ENCODE data around the gene SASH3. TPM values are rescaled to one million over a fixed set of nuclear protein-coding genes. Genes with fewer than 3 reads are reported as not detected.

SASH3 gene
- total RNA-seq, 2 donors from 2014 or later = 148 to 166 TPM

DNA sequence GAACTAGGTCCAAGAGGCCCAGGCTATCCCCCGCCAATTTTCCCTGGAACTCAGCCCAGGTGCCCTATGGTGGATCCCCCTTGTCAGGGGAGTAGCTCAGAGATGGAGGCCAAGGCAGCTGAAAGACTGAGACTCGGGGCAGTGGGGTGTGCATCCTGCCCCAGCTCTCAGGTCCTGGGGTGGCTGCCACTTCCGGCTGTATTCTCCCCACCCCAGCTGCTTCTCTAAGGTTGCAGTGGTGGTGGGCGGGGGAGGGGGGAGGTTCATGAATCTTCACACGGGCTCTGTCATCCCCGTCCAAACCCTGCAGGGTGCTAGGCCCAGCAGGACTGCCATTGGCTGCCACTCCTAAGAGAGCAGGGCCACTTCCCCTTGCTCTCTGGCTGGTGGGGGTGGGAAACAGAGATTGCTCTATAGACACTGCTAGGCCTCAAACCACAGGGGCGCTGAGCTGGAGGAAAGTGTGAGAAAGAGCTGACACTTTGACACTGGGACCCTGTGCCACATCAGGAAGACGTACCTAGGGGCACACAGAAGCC, 1.5 kb downstream of the SASH3 start:
- peaks cover 14 to 28% of the 10 kb centered on the region in 2 donors for H3K36me3 Mint-ChIP-seq (ENCODE audit: insufficient read depth in 2 of 2)
- DNase-seq = peak; percentile 78 to 88
- peaks cover 0 to 5% of the 10 kb centered on the region in 2 donors for H3K9me3 Mint-ChIP-seq
- H3K27me3 Mint-ChIP-seq (ENCODE audit: low read depth) = no peaks in the 10 kb centered on the region
- peak overlapping the region; percentile 93 for H3K27ac Mint-ChIP-seq
- H3K4me3 Mint-ChIP-seq = peak overlapping the region; percentile 89 to 94
- peak; percentile 80 to 89 for ATAC-seq (replicated peaks in 1 of 2)
- H3K4me1 Mint-ChIP-seq (ENCODE audit: low read depth) = peaks cover 74% of the 10 kb centered on the region

DNA sequence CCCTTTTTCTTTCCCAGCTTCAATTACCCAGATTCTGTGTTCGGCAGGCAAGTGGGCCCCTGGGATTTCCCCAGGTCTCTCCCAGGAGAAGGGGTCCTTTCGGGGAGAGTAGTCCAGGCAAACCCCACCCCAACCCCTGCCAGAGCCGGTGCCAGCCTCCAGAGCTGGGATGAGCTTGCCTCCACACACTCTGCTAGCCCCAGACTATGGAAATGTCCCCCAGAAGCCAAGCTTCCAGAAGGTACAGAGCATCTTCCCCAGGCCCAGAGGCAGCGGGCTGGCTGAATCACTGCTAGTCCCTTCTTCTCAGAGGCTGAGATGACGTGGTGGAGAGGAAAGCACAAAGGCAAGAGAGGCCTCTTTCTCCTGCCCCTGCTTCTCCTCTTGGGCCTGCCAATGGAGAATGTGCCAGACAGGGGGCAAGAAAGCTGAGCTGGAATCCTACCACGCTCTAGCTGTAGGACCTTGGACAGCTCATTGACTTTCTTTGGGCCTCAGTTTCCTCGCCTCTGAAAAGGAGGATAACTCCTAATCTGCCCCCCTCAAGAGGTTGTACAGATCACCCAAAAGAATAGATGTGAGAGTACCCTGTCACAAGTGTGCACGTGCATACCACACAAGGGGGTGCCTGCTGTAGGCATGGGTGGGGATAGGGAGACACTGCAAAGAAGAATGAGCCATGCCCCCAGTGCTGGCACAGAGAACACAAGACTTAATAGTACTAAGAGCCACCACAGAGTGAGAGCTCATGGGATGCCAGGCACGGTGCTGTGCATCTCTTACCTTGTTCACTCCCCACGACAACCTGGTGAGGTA, 2.1 kb downstream of the SASH3 start:
- H3K27ac Mint-ChIP-seq = peak overlapping the region; percentile 93
- H3K36me3 Mint-ChIP-seq (ENCODE audit: insufficient read depth in 2 of 2) = peaks cover 17 to 28% of the 10 kb centered on the region in 2 donors
- peak; percentile 31 to 34 for ATAC-seq (replicated peaks in 1 of 2)
- H3K4me1 Mint-ChIP-seq (ENCODE audit: low read depth) = peaks cover 74% of the 10 kb centered on the region
- DNase-seq = peak; percentile 43 to 50
- H3K27me3 Mint-ChIP-seq (ENCODE audit: low read depth) = no peaks in the 10 kb centered on the region
- H3K4me3 Mint-ChIP-seq = peak overlapping the region; percentile 89 to 94
- peaks cover 0 to 5% of the 10 kb centered on the region in 2 donors for H3K9me3 Mint-ChIP-seq

- peaks cover 21 to 33% of the 10 kb centered on the region in 2 donors for H3K36me3 Mint-ChIP-seq (ENCODE audit: insufficient read depth in 2 of 2)
- DNase-seq = no peak
- H3K27me3 Mint-ChIP-seq (ENCODE audit: low read depth) = no peaks in the 10 kb centered on the region
- ATAC-seq (replicated peaks in 1 of 2) = no peak
- H3K9me3 Mint-ChIP-seq = peaks cover 0 to 5% of the 10 kb centered on the region in 2 donors
- peak overlapping the region; percentile 89 to 94 for H3K4me3 Mint-ChIP-seq
- H3K27ac Mint-ChIP-seq = peak overlapping the region; percentile 85
- peaks cover 74% of the 10 kb centered on the region for H3K4me1 Mint-ChIP-seq (ENCODE audit: low read depth)
Measured at GRCh38 chrX:129782706-129783105, 3.0 kb downstream of the SASH3 start.

DNA sequence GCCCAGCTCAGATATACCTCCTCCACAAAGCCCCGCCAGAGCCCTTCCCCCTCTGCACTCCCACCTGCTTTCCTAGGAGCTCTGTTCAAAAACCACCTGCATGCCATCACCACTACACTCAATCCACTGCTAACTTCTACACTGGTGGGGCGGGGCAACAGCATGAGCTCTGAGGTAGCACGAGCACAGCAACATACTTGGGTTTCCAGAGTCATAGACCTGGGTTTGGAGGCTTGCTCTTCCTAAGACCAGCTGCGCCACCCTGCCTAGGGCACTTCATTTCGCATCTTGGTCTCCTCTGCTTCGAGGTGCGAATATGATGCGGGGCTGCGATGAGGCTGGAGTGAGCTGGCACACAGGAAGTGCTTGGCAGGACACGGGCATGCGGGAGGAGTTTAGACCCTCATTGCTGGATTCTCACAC, 3.6 kb downstream of the SASH3 start:
- H3K27ac Mint-ChIP-seq = peak overlapping the region; percentile 85
- no peaks in the 10 kb centered on the region for H3K27me3 Mint-ChIP-seq (ENCODE audit: low read depth)
- peaks cover 0 to 5% of the 10 kb centered on the region in 2 donors for H3K9me3 Mint-ChIP-seq
- ATAC-seq (replicated peaks in 1 of 2) = no peak
- DNase-seq = peak in 1 of 2 donors; percentile 32
- peaks cover 68% of the 10 kb centered on the region for H3K4me1 Mint-ChIP-seq (ENCODE audit: low read depth)
- peak overlapping the region; percentile 89 to 94 for H3K4me3 Mint-ChIP-seq
- H3K36me3 Mint-ChIP-seq (ENCODE audit: insufficient read depth in 2 of 2) = peaks cover 21 to 33% of the 10 kb centered on the region in 2 donors

- Mint-ChIP-seq H3K4me3 (peak overlapping the region; percentile 89 to 94), H3K9me3 (no peaks in the 10 kb centered on the region), H3K27ac (peak overlapping the region; percentile 85), H3K4me1 (ENCODE audit: low read depth) (peaks cover 58% of the 10 kb centered on the region), H3K36me3 (ENCODE audit: insufficient read depth in 2 of 2) (peaks cover 22 to 29% of the 10 kb centered on the region in 2 donors), H3K27me3 (ENCODE audit: low read depth) (no peaks in the 10 kb centered on the region)
- ATAC-seq (replicated peaks in 1 of 2) (no peak), DNase-seq (no peak)
Measured at GRCh38 chrX:129784371-129784770, 4.6 kb downstream of the SASH3 start.

- peaks cover 54% of the 10 kb centered on the region for H3K4me1 Mint-ChIP-seq (ENCODE audit: low read depth)
- peaks cover 22 to 24% of the 10 kb centered on the region in 2 donors for H3K36me3 Mint-ChIP-seq (ENCODE audit: insufficient read depth in 2 of 2)
- DNase-seq (no peak), ATAC-seq (replicated peaks in 1 of 2) (no peak)
- no peaks in the 10 kb centered on the region for H3K27me3 Mint-ChIP-seq (ENCODE audit: low read depth)
- H3K27ac Mint-ChIP-seq = peak overlapping the region; percentile 77
- peak overlapping the region; percentile 74 to 84 for H3K4me3 Mint-ChIP-seq
- H3K9me3 Mint-ChIP-seq = no peaks in the 10 kb centered on the region
Measured at GRCh38 chrX:129785160-129785947, 5.6 kb downstream of the SASH3 start.

DNA sequence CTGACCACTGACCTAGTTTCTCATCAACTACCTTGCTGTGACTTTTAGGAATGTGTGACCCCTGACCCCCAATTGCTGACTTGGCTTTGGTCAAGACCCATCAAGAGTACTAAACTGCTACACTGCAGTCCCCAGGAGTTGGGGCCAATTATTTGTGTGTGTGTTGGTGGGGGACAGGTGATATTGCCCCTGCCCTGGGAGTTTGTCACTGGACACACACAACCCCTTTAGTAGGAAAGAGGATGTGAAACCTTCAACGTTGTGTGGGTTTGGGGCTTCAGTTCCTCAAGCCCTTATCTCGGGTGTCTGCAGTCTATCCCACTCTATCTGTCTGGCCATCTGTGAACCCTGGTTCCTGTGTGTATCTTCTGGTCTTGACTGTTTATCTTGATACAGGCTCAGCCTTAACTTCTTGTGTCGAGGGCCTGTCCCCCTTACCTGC, 6.5 kb downstream of the SASH3 start:
- peaks cover 22% of the 10 kb centered on the region in 2 donors for H3K36me3 Mint-ChIP-seq (ENCODE audit: insufficient read depth in 2 of 2)

DNA sequence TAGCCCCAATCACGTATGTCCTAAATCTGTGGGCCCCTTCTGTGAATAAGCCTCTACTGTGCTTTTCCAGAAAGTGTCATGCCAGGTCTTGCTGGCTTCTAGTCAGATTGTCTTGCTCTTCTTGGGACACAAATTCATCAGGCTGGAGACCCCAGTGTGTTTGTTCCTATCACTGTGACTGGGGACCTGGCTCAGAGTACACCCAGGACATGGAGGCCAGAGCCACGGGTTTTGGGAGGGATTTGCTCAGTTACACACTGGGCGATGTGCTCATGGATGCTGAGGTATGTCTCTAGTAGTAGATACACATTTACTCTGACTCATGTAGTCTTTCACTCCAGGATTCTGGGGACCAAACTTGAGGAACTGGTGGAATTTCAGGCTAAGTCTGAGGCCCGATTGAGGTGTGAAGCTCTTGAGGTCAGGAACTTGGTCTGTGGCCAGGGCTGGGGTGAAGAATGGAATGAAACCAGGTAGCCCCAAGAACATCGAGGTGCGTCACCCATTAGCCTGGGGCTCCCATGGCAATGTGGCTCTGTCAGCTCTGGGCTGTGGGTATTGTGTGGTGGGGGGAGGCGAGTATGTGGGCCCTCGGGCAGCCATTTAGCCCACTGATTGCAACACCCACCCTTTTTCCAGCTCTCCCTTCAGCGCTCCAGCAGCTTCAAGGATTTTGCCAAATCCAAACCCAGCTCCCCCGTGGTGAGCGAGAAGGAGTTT, 7.7 kb downstream of the SASH3 start:
- H3K4me1 Mint-ChIP-seq (ENCODE audit: low read depth) = peaks cover 43% of the 10 kb centered on the region
- DNase-seq (no peak), ATAC-seq (replicated peaks in 1 of 2) (no peak)
- H3K27me3 Mint-ChIP-seq (ENCODE audit: low read depth) = no peaks in the 10 kb centered on the region
- peak overlapping the region; percentile 84 for H3K27ac Mint-ChIP-seq
- H3K4me3 Mint-ChIP-seq = peak overlapping the region; percentile 8 to 40
- peaks cover 18 to 22% of the 10 kb centered on the region in 2 donors for H3K36me3 Mint-ChIP-seq (ENCODE audit: insufficient read depth in 2 of 2)
- H3K9me3 Mint-ChIP-seq = no peaks in the 10 kb centered on the region

More for the DNA sequence above, 6.5 kb downstream of the SASH3 start:
- DNase-seq (no peak), ATAC-seq (replicated peaks in 1 of 2) (no peak)
- Mint-ChIP-seq H3K4me3 (peak overlapping the region; percentile 74 to 84), H3K4me1 (ENCODE audit: low read depth) (peaks cover 54% of the 10 kb centered on the region), H3K9me3 (no peaks in the 10 kb centered on the region), H3K27ac (peak overlapping the region; percentile 63), H3K27me3 (ENCODE audit: low read depth) (no peaks in the 10 kb centered on the region)

DNA sequence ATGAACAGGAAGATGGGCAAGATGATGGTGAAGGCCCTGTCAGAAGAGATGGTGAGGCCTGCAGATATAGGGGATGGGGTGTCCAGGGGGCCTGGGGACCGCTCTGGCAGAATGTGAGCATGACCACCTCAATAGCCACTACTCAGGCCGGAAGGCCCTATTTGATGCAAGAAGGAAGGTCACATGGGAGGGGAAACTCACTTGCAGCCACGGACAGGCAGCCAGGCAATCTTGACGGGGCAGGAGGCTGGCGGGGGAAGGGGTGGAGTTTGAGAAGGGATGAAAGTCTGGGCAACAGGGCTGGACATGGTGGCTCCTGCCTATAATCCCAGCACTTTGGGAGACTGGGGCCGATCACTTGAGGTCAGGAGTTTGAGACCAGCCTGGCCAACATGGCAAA, 8.8 kb downstream of the SASH3 start:
- Mint-ChIP-seq H3K9me3 (no peaks in the 10 kb centered on the region), H3K27ac (peak overlapping the region; percentile 81), H3K4me3 (no peak overlapping the region), H3K27me3 (ENCODE audit: low read depth) (no peaks in the 10 kb centered on the region), H3K36me3 (ENCODE audit: insufficient read depth in 2 of 2) (peaks cover 10 to 14% of the 10 kb centered on the region in 2 donors), H3K4me1 (ENCODE audit: low read depth) (peaks cover 33% of the 10 kb centered on the region)
- DNase-seq (no peak), ATAC-seq (replicated peaks in 1 of 2) (no peak)

GRCh38 chrX:129790146-129790545, 10.4 kb downstream of the SASH3 start:
- Mint-ChIP-seq H3K36me3 (ENCODE audit: insufficient read depth in 2 of 2) (peaks cover 5 to 14% of the 10 kb centered on the region in 2 donors), H3K4me3 (no peak overlapping the region), H3K27ac (peak overlapping the region; percentile 50), H3K4me1 (ENCODE audit: low read depth) (peaks cover 22% of the 10 kb centered on the region), H3K9me3 (no peaks in the 10 kb centered on the region), H3K27me3 (ENCODE audit: low read depth) (no peaks in the 10 kb centered on the region)
- ATAC-seq (replicated peaks in 1 of 2) (no peak), DNase-seq (no peak)

- ATAC-seq (replicated peaks in 1 of 2) = no peak
Measured at GRCh38 chrX:129790808-129791207, 11.1 kb downstream of the SASH3 start.

DNA sequence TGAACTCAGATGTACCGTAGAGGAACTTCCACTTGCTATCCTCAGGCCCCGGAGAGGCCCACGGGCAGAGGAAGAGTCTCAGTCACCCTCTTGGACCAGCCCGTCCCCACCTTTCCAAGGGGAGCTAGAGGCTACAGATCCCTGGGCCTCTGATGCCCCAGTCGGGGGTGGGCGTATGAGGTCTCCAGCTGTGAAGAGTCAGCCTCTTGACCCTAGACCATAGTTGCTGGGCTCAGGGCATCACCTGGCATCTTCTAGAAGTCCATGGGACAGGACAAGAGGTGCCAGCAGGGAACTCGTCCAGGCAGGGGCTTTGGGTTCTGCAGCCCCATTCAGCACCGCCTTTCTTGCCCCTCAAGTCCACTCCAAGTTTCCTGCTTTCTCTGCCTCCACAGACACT, 11.6 kb downstream of the SASH3 start:
- Mint-ChIP-seq H3K9me3 (no peaks in the 10 kb centered on the region), H3K27me3 (ENCODE audit: low read depth) (no peaks in the 10 kb centered on the region), H3K4me1 (ENCODE audit: low read depth) (peaks cover 10% of the 10 kb centered on the region), H3K36me3 (ENCODE audit: insufficient read depth in 2 of 2) (peaks cover 5 to 10% of the 10 kb centered on the region in 2 donors), H3K27ac (peak overlapping the region; percentile 40), H3K4me3 (no peak overlapping the region)
- ATAC-seq (replicated peaks in 1 of 2) (no peak), DNase-seq (no peak)

More at GRCh38 chrX:129790808-129791207, 11.1 kb downstream of the SASH3 start:
- peak overlapping the region; percentile 40 for H3K27ac Mint-ChIP-seq
- H3K36me3 Mint-ChIP-seq (ENCODE audit: insufficient read depth in 2 of 2) = peaks cover 5 to 10% of the 10 kb centered on the region in 2 donors
- no peak overlapping the region for H3K4me3 Mint-ChIP-seq
- peaks cover 15% of the 10 kb centered on the region for H3K4me1 Mint-ChIP-seq (ENCODE audit: low read depth)
- H3K27me3 Mint-ChIP-seq (ENCODE audit: low read depth) = no peaks in the 10 kb centered on the region
- H3K9me3 Mint-ChIP-seq = no peaks in the 10 kb centered on the region
- DNase-seq = no peak
